ENCODE data around the gene PDCD1LG2. TPM values are rescaled to one million over a fixed set of nuclear protein-coding genes. Genes with fewer than 3 reads are reported as not detected.

Gene PDCD1LG2
- total and polyA plus RNA-seq, 4 donors = 0.46 to 2.5 (median 1.3) TPM

DNA sequence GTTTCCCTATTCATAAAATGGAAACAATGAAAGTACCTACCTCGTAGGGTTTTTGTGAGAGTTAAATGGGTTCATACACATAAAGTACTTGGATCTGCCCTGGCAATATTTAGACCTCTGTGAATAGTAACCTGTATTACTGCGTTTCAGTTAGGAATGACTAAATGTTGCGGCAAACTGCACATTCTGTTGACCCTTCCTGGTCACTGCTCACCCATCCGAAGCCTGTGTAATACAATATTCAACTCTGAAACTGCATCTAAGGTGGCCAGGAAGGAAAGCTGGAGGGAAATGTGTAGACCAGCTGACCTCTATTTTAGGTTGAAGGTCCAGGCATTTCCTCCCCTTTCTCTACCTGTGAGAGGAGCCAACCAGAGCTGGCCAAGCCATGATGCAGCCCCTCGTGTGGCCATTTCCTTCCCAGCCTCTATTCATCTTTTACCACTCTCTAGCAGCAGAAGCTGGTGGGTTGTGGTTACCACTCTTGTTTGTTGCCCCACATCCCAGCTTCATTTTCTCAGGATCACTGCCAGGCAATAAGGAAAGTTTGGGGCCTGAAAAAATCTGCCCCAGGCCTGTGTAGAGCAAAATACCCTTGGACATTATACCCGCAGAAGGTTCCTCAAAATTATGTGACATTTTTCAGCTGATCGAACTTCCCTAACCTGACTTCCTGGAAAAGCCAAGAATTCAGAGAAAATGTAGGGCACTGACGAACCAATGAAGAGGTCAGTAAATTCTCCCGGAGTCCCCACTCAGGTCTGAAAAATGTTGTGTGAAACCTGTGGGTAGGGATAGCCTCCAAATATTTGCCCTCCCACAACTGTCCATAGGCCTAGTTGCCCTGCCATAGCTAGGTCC lies 20.5 kb upstream of the PDCD1LG2 start:
- TF ChIP-seq, protein P1, sequence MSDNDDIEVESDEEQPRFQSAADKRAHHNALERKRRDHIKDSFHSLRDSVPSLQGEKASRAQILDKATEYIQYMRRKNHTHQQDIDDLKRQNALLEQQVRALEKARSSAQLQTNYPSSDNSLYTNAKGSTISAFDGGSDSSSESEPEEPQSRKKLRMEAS (IDR thresholded peaks at IDR 0.05) = no peak
- TF ChIP-seq JUND (IDR thresholded peaks at IDR 0.05) (no peak), RAD21 (IDR thresholded peaks at IDR 0.05) (no peak), FOXA1 (IDR thresholded peaks at IDR 0.05) (no peak), EGR1 (IDR thresholded peaks at IDR 0.05; ENCODE audit: low read depth in 2 of 2) (no peak), ZBTB33 (IDR thresholded peaks at IDR 0.05) (no peak), RXRA (IDR thresholded peaks at IDR 0.05) (no peak), SP1 (IDR thresholded peaks at IDR 0.05) (no peak)
- TF ChIP-seq, protein P2, sequence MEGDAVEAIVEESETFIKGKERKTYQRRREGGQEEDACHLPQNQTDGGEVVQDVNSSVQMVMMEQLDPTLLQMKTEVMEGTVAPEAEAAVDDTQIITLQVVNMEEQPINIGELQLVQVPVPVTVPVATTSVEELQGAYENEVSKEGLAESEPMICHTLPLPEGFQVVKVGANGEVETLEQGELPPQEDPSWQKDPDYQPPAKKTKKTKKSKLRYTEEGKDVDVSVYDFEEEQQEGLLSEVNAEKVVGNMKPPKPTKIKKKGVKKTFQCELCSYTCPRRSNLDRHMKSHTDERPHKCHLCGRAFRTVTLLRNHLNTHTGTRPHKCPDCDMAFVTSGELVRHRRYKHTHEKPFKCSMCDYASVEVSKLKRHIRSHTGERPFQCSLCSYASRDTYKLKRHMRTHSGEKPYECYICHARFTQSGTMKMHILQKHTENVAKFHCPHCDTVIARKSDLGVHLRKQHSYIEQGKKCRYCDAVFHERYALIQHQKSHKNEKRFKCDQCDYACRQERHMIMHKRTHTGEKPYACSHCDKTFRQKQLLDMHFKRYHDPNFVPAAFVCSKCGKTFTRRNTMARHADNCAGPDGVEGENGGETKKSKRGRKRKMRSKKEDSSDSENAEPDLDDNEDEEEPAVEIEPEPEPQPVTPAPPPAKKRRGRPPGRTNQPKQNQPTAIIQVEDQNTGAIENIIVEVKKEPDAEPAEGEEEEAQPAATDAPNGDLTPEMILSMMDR (IDR thresholded peaks at IDR 0.05; ENCODE audit: low read depth, low read length, missing input control) = no peak
- H3K27ac ChIP-seq (ENCODE audit: low read depth in 1 of 2, low read length in 2 of 2) = no peak overlapping the region
- WGBS = 84% methylated on average over 9 of the region's 9 CpGs
- no peaks in the 10 kb centered on the region for H3K27me3 ChIP-seq (ENCODE audit: control insufficient read depth in 4 of 4, insufficient read depth in 4 of 4, low read length in 3 of 4)
- H3K9me3 ChIP-seq (ENCODE audit: control insufficient read depth in 4 of 4, low read length in 3 of 4) = no peaks in the 10 kb centered on the region
- no peak overlapping the region for H3K4me3 ChIP-seq (ENCODE audit: low read depth in 1 of 3, low read length in 3 of 3)
- H3K36me3 ChIP-seq (ENCODE audit: control insufficient read depth in 4 of 4, insufficient read depth in 3 of 4, low read depth in 1 of 4, low read length in 3 of 4) = no peaks in the 10 kb centered on the region
- no peak overlapping the region for H3K9ac ChIP-seq (ENCODE audit: low read depth in 1 of 2, low read length in 2 of 2)
- no peaks in the 10 kb centered on the region for H3K4me1 ChIP-seq (ENCODE audit: control insufficient read depth in 4 of 4, insufficient read depth in 4 of 4, low read length in 3 of 4)
- DNase-seq (ENCODE audit: low spot score) = no peak

DNA sequence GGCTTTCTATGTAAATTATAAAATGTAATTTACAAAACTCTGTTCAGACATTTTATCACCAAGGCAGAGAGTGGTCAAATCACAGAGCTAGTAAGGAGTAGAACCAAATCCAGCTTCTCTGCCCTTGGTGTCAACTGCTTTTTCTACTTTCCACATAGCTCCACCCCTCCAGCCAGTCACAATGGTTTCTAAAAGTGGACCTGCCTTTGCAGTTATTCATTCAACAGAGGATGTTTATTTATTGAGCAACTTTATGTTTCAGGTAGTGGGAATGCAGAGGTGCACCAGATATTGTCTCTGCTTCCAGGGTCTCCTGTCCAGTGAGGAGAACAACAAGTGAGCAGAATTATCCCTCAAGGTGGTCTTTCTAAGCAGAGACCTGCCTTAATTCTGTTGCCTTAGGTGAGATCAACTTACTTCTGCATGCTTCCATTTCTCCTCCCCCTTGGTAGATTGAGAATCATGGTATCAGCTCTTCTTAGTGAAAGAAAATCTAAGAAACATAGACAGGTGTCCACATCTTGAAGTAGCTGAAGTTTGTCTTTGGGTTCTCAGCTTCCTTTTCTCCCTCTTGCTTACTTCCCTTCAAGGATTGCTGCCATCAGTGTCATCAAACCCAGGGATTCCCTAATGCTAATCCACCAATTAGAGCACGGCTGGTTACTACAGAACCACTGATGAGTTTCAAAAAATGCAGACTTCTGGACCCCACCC lies 17.2 kb upstream of the PDCD1LG2 start:
- Histone ChIP-seq H3K4me1 (ENCODE audit: control insufficient read depth in 4 of 4, insufficient read depth in 4 of 4, low read length in 3 of 4) (no peaks in the 10 kb centered on the region), H3K9ac (ENCODE audit: low read depth in 1 of 2, low read length in 2 of 2) (no peak overlapping the region), H3K36me3 (ENCODE audit: control insufficient read depth in 4 of 4, insufficient read depth in 3 of 4, low read depth in 1 of 4, low read length in 3 of 4) (no peaks in the 10 kb centered on the region), H3K27ac (ENCODE audit: low read depth in 1 of 2, low read length in 2 of 2) (no peak overlapping the region), H3K4me3 (ENCODE audit: low read depth in 1 of 3, low read length in 3 of 3) (no peak overlapping the region), H3K9me3 (ENCODE audit: control insufficient read depth in 4 of 4, low read length in 3 of 4) (no peaks in the 10 kb centered on the region), H3K27me3 (ENCODE audit: control insufficient read depth in 4 of 4, insufficient read depth in 4 of 4, low read length in 3 of 4) (no peaks in the 10 kb centered on the region)
- TF ChIP-seq JUND (IDR thresholded peaks at IDR 0.05) (no peak), TAF1 (conservative IDR thresholded peaks at IDR 0.05) (no peak), HNF4G (IDR thresholded peaks at IDR 0.05) (no peak), NR2F2 (IDR thresholded peaks at IDR 0.05) (no peak), HNF4A (conservative IDR thresholded peaks at IDR 0.05) (no peak), SP1 (IDR thresholded peaks at IDR 0.05) (no peak), EGR1 (IDR thresholded peaks at IDR 0.05; ENCODE audit: low read depth in 2 of 2) (no peak), FOXA1 (IDR thresholded peaks at IDR 0.05) (no peak), FOXA2 (IDR thresholded peaks at IDR 0.05) (no peak), ATF3 (IDR thresholded peaks at IDR 0.05) (no peak), RAD21 (IDR thresholded peaks at IDR 0.05) (no peak), RXRA (IDR thresholded peaks at IDR 0.05) (no peak), GABPA (IDR thresholded peaks at IDR 0.05 in 1 of 2, conservative IDR thresholded peaks at IDR 0.05 in 1 of 2) (no peak), YY1 (IDR thresholded peaks at IDR 0.05) (no peak)
- TF ChIP-seq, protein P1 (IDR thresholded peaks at IDR 0.05) = no peak
- TF ChIP-seq, protein P3, sequence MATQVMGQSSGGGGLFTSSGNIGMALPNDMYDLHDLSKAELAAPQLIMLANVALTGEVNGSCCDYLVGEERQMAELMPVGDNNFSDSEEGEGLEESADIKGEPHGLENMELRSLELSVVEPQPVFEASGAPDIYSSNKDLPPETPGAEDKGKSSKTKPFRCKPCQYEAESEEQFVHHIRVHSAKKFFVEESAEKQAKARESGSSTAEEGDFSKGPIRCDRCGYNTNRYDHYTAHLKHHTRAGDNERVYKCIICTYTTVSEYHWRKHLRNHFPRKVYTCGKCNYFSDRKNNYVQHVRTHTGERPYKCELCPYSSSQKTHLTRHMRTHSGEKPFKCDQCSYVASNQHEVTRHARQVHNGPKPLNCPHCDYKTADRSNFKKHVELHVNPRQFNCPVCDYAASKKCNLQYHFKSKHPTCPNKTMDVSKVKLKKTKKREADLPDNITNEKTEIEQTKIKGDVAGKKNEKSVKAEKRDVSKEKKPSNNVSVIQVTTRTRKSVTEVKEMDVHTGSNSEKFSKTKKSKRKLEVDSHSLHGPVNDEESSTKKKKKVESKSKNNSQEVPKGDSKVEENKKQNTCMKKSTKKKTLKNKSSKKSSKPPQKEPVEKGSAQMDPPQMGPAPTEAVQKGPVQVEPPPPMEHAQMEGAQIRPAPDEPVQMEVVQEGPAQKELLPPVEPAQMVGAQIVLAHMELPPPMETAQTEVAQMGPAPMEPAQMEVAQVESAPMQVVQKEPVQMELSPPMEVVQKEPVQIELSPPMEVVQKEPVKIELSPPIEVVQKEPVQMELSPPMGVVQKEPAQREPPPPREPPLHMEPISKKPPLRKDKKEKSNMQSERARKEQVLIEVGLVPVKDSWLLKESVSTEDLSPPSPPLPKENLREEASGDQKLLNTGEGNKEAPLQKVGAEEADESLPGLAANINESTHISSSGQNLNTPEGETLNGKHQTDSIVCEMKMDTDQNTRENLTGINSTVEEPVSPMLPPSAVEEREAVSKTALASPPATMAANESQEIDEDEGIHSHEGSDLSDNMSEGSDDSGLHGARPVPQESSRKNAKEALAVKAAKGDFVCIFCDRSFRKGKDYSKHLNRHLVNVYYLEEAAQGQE (IDR thresholded peaks at IDR 0.05) = no peak
- TF ChIP-seq, protein P2 (IDR thresholded peaks at IDR 0.05; ENCODE audit: low read depth, low read length, missing input control) = no peak
- DNase-seq (ENCODE audit: low spot score) = no peak
- WGBS = 92% methylated on average over 1 of the region's 1 CpG
